OCI-LY7 (cell line): ENCODE measurements around the gene SCTR. TPM values are rescaled to one million over a fixed set of nuclear protein-coding genes. Genes with fewer than 3 reads are reported as not detected.

Source experiments
- BruUV-seq: library from RNA; stranded (reverse); fragments of 400-500 nt; replicated peaks from 2 replicates; lab custom pipeline; 2021; lab: Mats Ljungman, UMichigan
- CTCF ChIA-PET: fragments of 300-600 bp; sonication (Branson Sonifier 250); formaldehyde crosslinking; loops from one replicate; lab custom pipeline; 2022; ENCODE audit warnings: antibody characterized with exemption; ENCODE audit not compliant: unreplicated experiment; lab: Charles Lee
- POLR2A ChIA-PET: fragments of 300-600 bp; sonication (Branson Sonifier 250); formaldehyde crosslinking; loops from one replicate; lab custom pipeline; 2022; ENCODE audit warnings: antibody characterized with exemption; lab: Charles Lee
- DNase-seq: peaks from one replicate; pipeline ENCODE4 v3.0.0-alpha.2; 2015; ENCODE audit warnings: low spot score
- H2AFZ ChIP-seq: fragments of 200-600 bp; sonication (generic), shearing (Covaris generic); 2 replicates; pipeline ENCODE4 v1.6.1; 2014; ENCODE audit warnings: mild to moderate bottlenecking, antibody characterized with exemption, low read length, moderate library complexity
- H3K27ac ChIP-seq: fragments of 200-600 bp; sonication (generic); 2 replicates; pipeline ENCODE4 v1.5.1; 2014; ENCODE audit warnings: mixed run types, low read depth, mild to moderate bottlenecking, moderate library complexity, low read length, inconsistent platforms; ENCODE audit not compliant: poor library complexity, severe bottlenecking
- H3K36me3 ChIP-seq: fragments of 200-600 bp; sonication (generic); 2 replicates; pipeline ENCODE4 v1.6.1; 2014; ENCODE audit warnings: mild to moderate bottlenecking, antibody characterized with exemption, low read length, moderate library complexity, mixed read lengths; ENCODE audit not compliant: insufficient read depth
- H3K4me1 ChIP-seq: fragments of 200-600 bp; sonication (generic); 2 replicates; pipeline ENCODE4 v1.5.1; 2014; ENCODE audit warnings: mild to moderate bottlenecking, low read length; ENCODE audit not compliant: insufficient read depth, poor library complexity, severe bottlenecking
- H3K4me2 ChIP-seq: fragments of 200-600 bp; sonication (generic); 2 replicates; pipeline ENCODE4 v1.6.1; 2014; ENCODE audit warnings: mild to moderate bottlenecking, low read length
- H3K4me3 ChIP-seq: fragments of 200-600 bp; sonication (generic); 2 replicates; pipeline ENCODE4 v1.5.1; 2014; ENCODE audit warnings: mild to moderate bottlenecking, low read depth, low read length; ENCODE audit not compliant: poor library complexity, severe bottlenecking
- H3K79me2 ChIP-seq: fragments of 200-600 bp; sonication (generic); 2 replicates; pipeline ENCODE4 v1.6.1; 2016; ENCODE audit warnings: low read depth, mild to moderate bottlenecking, low read length, moderate library complexity, mixed read lengths; ENCODE audit not compliant: insufficient read depth
- H3K9me2 ChIP-seq: fragments of 200-600 bp; sonication (generic); 2 replicates; pipeline ENCODE4 v1.6.1; 2016; ENCODE audit warnings: mild to moderate bottlenecking, low read length, mixed read lengths; ENCODE audit not compliant: insufficient read depth
- H3K9me3 ChIP-seq: fragments of 200-600 bp; sonication (generic); 2 replicates; pipeline ENCODE4 v1.6.1; 2014; ENCODE audit warnings: mild to moderate bottlenecking, mixed run types, low read length, mixed read lengths
- H4K20me1 ChIP-seq: fragments of 200-600 bp; sonication (generic); 2 replicates; pipeline ENCODE4 v1.6.1; 2014; ENCODE audit warnings: mild to moderate bottlenecking, antibody characterized with exemption, low read length, moderate library complexity, mixed read lengths; ENCODE audit not compliant: insufficient read depth
- CTCF ChIP-seq: fragments of 200-600 bp; sonication (generic); conservative IDR thresholded peaks from 2 replicates; pipeline ENCODE4 v1.5.1; 2014; ENCODE audit warnings: mild to moderate bottlenecking, antibody characterized with exemption, low read length, moderate library complexity, mixed read lengths
- EZH2phosphoT487 ChIP-seq: fragments of 200-600 bp; sonication (generic); IDR thresholded peaks from 2 replicates; pipeline ENCODE4 v1.6.1; 2018; ENCODE audit warnings: low read depth, borderline replicate concordance, mild to moderate bottlenecking, mixed run types, antibody characterized with exemption, low read length, moderate library complexity, mixed read lengths
- intact Hi-C: fragments of 100-400 bp; cut with micrococcal nuclease; formaldehyde crosslinking; loops from one replicate; pipeline ENCODE4 v1.10.0; 2022; ENCODE audit not compliant: unreplicated experiment
- total RNA-seq, 2 experiments: library from RNA; depleted of rRNA in 1 of 2; stranded (reverse); fragments of >200 nt in 1 of 2; shearing (Covaris generic) in 1 of 2; gene quantifications; 2 replicates each; pipeline ENCODE4 v1.2.3, GENCODE V29; 2014 to 2022

The SCTR gene
- total RNA-seq, 2 experiments from 2014 or later = not detected

DNA sequence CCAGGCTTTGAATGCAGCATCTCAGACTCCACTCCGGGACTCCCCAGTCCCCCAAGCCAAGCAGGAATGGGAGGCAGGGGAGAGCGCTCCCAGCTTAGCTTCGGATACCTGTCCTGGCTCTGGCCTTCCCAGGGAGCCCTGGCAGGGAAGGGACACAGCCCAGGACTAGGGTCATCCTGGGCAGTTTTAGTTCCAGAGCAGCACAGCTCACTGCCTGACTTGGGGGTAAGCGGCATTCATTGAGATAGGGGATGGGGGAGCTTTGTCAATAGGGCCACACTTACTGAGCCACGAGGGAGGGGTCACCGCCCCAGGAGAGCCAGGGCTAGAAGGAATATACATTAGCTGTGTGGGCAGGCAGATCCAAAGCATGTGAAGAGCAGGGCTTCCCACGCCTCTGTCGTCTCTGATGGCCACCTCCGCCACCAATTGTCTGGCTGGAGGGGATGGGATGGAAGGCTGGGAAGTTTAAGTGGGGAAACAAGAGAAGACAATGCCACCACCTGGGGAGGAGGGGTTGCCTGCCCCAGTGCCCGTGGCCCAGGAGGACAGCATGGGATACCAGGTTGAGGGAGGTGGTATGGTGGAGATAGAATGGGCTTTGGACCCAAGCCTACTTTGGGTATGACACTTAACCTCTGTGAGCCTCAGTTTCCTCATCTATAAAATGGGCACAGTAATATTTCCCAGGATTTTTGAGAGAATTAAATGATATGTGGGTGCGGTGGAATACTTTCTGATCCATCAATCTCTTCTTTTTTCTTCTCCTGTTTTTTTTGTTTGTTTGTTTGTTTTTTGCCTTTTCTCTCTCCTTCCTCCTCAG, 40.2 kb downstream of the SCTR start:
- POLR2A ChIA-PET = interaction anchor here (0.6 to 1.1 kb wide), 2 partner anchors 13 to 70 kb away, joined by 3 read pairs; no protein-coding TSS in a partner anchor
- Histone ChIP-seq H3K27ac (no peak overlapping the region), H3K4me3 (no peak overlapping the region), H3K36me3 (no peaks in the 10 kb centered on the region), H2AFZ (no peak overlapping the region), H3K9me3 (no peaks in the 10 kb centered on the region), H3K79me2 (no peaks in the 10 kb centered on the region), H3K4me1 (peaks cover 9% of the 10 kb centered on the region), H4K20me1 (no peaks in the 10 kb centered on the region), H3K9me2 (no peaks in the 10 kb centered on the region), H3K4me2 (no peak overlapping the region)
- CTCF ChIA-PET = interaction anchor here (1.0 kb wide), 1 partner anchor 376 kb away, joined by 3 read pairs; no protein-coding TSS in a partner anchor
- no TSS peak for BruUV-seq
- DNase-seq = no peak
- TF ChIP-seq EZH2phosphoT487 (no peak), CTCF (no peak)
- intact Hi-C loops = no loop called here

DNA sequence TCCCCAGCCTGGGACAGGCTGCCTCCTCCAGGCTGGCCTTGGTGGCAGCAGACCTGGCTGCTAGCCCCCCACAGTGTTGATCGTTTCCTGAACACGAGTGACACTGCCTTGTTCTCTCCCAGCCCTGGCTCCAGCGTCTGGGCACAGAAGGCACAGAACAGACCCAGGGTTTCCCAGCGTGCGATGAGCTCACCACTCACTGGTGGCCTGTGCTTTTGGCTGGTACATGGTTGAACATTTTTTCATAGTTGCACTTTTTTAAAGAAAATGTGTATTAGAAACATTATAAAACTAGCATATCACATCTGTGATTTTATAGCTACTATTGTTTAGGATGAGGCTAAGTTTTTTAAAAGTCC, 40.9 kb downstream of the SCTR start:
- no peaks in the 10 kb centered on the region for H3K79me2 ChIP-seq
- H3K4me3 ChIP-seq = no peak overlapping the region
- no peak overlapping the region for H3K27ac ChIP-seq
- no peaks in the 10 kb centered on the region for H3K9me2 ChIP-seq
- H2AFZ ChIP-seq = no peak overlapping the region
- H3K4me1 ChIP-seq = peaks cover 9% of the 10 kb centered on the region
- H3K36me3 ChIP-seq = no peaks in the 10 kb centered on the region
- ChIA-PET CTCF (interaction anchor here (1.0 kb wide), 1 partner anchor 375 kb away, joined by 3 read pairs; no protein-coding TSS in a partner anchor), POLR2A (interaction anchor here (0.6 to 1.1 kb wide), 3 partner anchors 14 to 69 kb away, joined by 3 to 4 read pairs (median 3); no protein-coding TSS in a partner anchor)
- no peaks in the 10 kb centered on the region for H3K9me3 ChIP-seq
- no peak for DNase-seq
- BruUV-seq = no TSS peak
- intact Hi-C loops = no loop called here
- H3K4me2 ChIP-seq = no peak overlapping the region
- H4K20me1 ChIP-seq = no peaks in the 10 kb centered on the region
- TF ChIP-seq CTCF (no peak), EZH2phosphoT487 (no peak)
